Panc1 (cell line): ENCODE data around the gene DGKG. TPM values are rescaled to one million over a fixed set of nuclear protein-coding genes. Genes with fewer than 3 reads are reported as not detected.

Source experiments
- ATAC-seq: fragments of 200-7000 bp; cut with Tn5 transposase; 2 replicates; pipeline ENCODE4 v1.9.1; 2020; ENCODE audit warnings: mild to moderate bottlenecking, moderate library complexity
- BruUV-seq: library from RNA; stranded (reverse); fragments of 400-500 nt; replicated peaks from 2 replicates; lab custom pipeline; 2021; lab: Mats Ljungman, UMichigan
- CTCF ChIA-PET: fragments of 300-600 bp; sonication (Branson Sonifier 250); formaldehyde crosslinking; loops from one replicate; lab custom pipeline; 2022; ENCODE audit warnings: antibody characterized with exemption; lab: Charles Lee
- POLR2A ChIA-PET: fragments of 300-600 bp; sonication (Branson Sonifier 250); formaldehyde crosslinking; loops from one replicate; lab custom pipeline; 2022; ENCODE audit warnings: antibody characterized with exemption; lab: Charles Lee
- DNase-seq: peaks from one replicate; pipeline ENCODE4 v3.0.0-alpha.2; 2010; ENCODE audit warnings: low read depth, low spot score
- H3K27ac ChIP-seq: 2 replicates; pipeline ENCODE4 v1.5.1; 2011; ENCODE audit warnings: mild to moderate bottlenecking, low read length, inconsistent platforms
- H3K27me3 ChIP-seq: fragments of 200-500 bp; sonication (Bioruptor generic); 2 replicates; pipeline ENCODE4 v1.6.0; 2014; ENCODE audit warnings: low read length, inconsistent platforms; ENCODE audit not compliant: control insufficient read depth, insufficient read depth
- H3K36me3 ChIP-seq: fragments of 200-500 bp; sonication (Bioruptor generic); 2 replicates; pipeline ENCODE4 v1.5.1; 2014; ENCODE audit warnings: inconsistent platforms, mild to moderate bottlenecking, low read length, moderate library complexity; ENCODE audit not compliant: control insufficient read depth, insufficient read depth
- H3K4me1 ChIP-seq: 2 replicates; pipeline ENCODE4 v1.5.1; 2011; ENCODE audit warnings: inconsistent platforms, mild to moderate bottlenecking, low read length, moderate library complexity; ENCODE audit not compliant: control insufficient read depth, insufficient read depth
- H3K4me3 ChIP-seq, 2 experiments: 2 replicates each; pipeline ENCODE4 v1.5.1; 2011 to 2012; ENCODE audit warnings: low read depth in 2 of 2, low read length in 2 of 2, mild to moderate bottlenecking in 2 of 2, inconsistent platforms in 1 of 2, moderate library complexity in 1 of 2
- H3K9me3 ChIP-seq: fragments of 200-500 bp; sonication (Bioruptor generic); 2 replicates; pipeline ENCODE4 v1.5.1; 2014; ENCODE audit warnings: low read depth, mild to moderate bottlenecking, inconsistent platforms, low read length, moderate library complexity; ENCODE audit not compliant: control insufficient read depth, insufficient read depth
- POLR2AphosphoS5 ChIP-seq: IDR thresholded peaks from 2 replicates; pipeline ENCODE4 v1.6.1; 2012; ENCODE audit warnings: mild to moderate bottlenecking, low read depth, low read length, moderate library complexity
- REST ChIP-seq, 2 experiments: IDR thresholded peaks; 2 replicates each; pipeline ENCODE4 v1.6.1; 2011 to 2012; ENCODE audit warnings: low read depth in 2 of 2, control low read depth in 1 of 2, low read length in 1 of 2, mild to moderate bottlenecking in 1 of 2, moderate library complexity in 1 of 2; ENCODE audit not compliant: insufficient read depth in 1 of 2
- SIN3A ChIP-seq: IDR thresholded peaks from 2 replicates; pipeline ENCODE4 v1.6.1; 2012; ENCODE audit warnings: low read depth, mild to moderate bottlenecking, low read length, moderate library complexity, borderline replicate concordance; ENCODE audit not compliant: insufficient read depth
- TCF7L2 ChIP-seq: IDR thresholded peaks from 2 replicates; pipeline ENCODE4 v1.6.1; 2011; ENCODE audit warnings: mild to moderate bottlenecking, low read depth, low read length, inconsistent platforms
- in situ Hi-C: cut with HindIII; loops from 2 replicates; pipeline ENCODE4 v1.10.0; 2016; ENCODE audit warnings: low sequenced_read_pairs, low pct_unique_long_range_greater_than_20kb
- intact Hi-C: fragments of 100-400 bp; cut with micrococcal nuclease; formaldehyde crosslinking; loops from one replicate; pipeline ENCODE4 v1.10.0; 2022; ENCODE audit not compliant: unreplicated experiment
- total RNA-seq: library from RNA; stranded (reverse); gene quantifications from one replicate; pipeline ENCODE4 v1.2.1, GENCODE V29; 2021; ENCODE audit not compliant: unreplicated experiment
- TF ChIP-seq, protein P1 (sequence below): fragments of 450-650 bp; IDR thresholded peaks from 2 replicates; pipeline ENCODE4 v1.5.1; 2017; ENCODE audit warnings: mild to moderate bottlenecking

DGKG gene
- total RNA-seq, 1 experiment from 2014 or later: 0.46 TPM

DNA sequence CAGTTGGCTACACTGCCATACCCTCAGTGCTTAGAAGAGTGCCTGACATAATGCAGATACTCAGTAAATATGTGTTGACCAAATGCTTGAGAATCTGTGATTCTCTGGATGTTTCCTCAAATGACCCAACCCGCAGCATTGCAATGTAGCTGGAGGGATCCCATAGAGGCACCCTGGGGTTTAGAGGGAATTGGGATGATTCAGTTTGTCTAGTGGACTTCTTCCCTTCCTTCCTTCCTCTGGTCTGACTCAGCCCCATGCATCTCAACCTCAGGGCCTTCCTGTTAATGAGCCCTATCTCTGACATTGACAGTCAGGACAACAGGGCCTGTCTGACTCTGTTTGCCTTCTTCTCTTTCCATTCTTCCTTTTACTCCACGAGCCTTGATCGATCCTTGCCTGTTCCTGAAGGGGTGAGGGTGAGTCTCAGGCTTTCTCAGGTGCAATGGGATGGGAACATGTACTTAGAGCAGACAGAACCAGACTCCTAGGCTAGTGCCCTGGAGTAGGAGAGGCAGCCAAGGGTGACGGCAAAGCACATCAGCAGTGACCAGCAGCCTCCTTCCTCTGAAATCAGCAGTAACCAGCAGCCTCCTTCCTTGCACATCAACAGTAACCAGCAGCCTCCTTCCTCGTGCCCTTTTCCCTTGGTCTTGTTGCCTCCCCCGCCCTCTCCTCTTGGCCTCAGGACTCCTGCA is 78.2 kb downstream of the DGKG start:
- intact Hi-C loops: no loop called here
- no TSS peak for BruUV-seq
- ChIA-PET POLR2A (no interaction called here), CTCF (no interaction called here)
- in situ Hi-C loops: no loop called here
- no peak overlapping the region for H3K4me3 ChIP-seq
- TF ChIP-seq REST (IDR thresholded peaks at IDR 0.05; ENCODE audit: insufficient read depth in 1 of 2, low read depth in 2 of 2, low read length in 1 of 2): no peak
- TF ChIP-seq, protein P1, sequence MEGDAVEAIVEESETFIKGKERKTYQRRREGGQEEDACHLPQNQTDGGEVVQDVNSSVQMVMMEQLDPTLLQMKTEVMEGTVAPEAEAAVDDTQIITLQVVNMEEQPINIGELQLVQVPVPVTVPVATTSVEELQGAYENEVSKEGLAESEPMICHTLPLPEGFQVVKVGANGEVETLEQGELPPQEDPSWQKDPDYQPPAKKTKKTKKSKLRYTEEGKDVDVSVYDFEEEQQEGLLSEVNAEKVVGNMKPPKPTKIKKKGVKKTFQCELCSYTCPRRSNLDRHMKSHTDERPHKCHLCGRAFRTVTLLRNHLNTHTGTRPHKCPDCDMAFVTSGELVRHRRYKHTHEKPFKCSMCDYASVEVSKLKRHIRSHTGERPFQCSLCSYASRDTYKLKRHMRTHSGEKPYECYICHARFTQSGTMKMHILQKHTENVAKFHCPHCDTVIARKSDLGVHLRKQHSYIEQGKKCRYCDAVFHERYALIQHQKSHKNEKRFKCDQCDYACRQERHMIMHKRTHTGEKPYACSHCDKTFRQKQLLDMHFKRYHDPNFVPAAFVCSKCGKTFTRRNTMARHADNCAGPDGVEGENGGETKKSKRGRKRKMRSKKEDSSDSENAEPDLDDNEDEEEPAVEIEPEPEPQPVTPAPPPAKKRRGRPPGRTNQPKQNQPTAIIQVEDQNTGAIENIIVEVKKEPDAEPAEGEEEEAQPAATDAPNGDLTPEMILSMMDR: no peak
- no peak for TF ChIP-seq POLR2AphosphoS5
- TF ChIP-seq TCF7L2: no peak
- TF ChIP-seq SIN3A: no peak
- DNase-seq: no peak
- no peak overlapping the region for H3K27ac ChIP-seq
- H3K27me3 ChIP-seq: peaks cover 14% of the 10 kb centered on the region
- no peaks in the 10 kb centered on the region for H3K36me3 ChIP-seq
- H3K4me1 ChIP-seq: no peaks in the 10 kb centered on the region
- ATAC-seq: no peak
- no peaks in the 10 kb centered on the region for H3K9me3 ChIP-seq

- ChIA-PET CTCF (no interaction called here), POLR2A (no interaction called here)
- Histone ChIP-seq H3K4me1 (no peaks in the 10 kb centered on the region), H3K27me3 (peaks cover 18% of the 10 kb centered on the region; the same call in 1 of the 2 replicates), H3K9me3 (no peaks in the 10 kb centered on the region), H3K4me3 (no peak overlapping the region), H3K27ac (no peak overlapping the region), H3K36me3 (no peaks in the 10 kb centered on the region)
- BruUV-seq: no TSS peak
- in situ Hi-C loops (no loop called here), intact Hi-C loops (no loop called here)
- TF ChIP-seq SIN3A (no peak), REST (IDR thresholded peaks at IDR 0.05; ENCODE audit: insufficient read depth in 1 of 2, low read depth in 2 of 2, low read length in 1 of 2) (no peak), TCF7L2 (no peak), POLR2AphosphoS5 (no peak)
- TF ChIP-seq, protein P1: no peak
- no peak for DNase-seq
- ATAC-seq: no peak
Observed at GRCh38 chr3:186283096-186283495, 78.9 kb downstream of the DGKG start.
